Body of pancreas (tissue), 4 donors: ENCODE measurements around the gene ARHGAP1. TPM values are rescaled to one million over a fixed set of nuclear protein-coding genes. Genes with fewer than 3 reads are reported as not detected.

Experiments
- ATAC-seq: fragments of 150-250 bp; one replicate; pipeline ENCODE4 v1.9.1; 2016
- DNase-seq, 4 donors: peaks; one replicate each; pipeline ENCODE4 v3.0.0-alpha.2; 2019
- H3K27ac ChIP-seq, 4 donors: fragments of 200-600 bp; sonication (generic); 1 replicate in 3 of 4; 2 replicates in 1 of 4; pipeline versions ENCODE4 v1.5.1 to v1.6.1; 2016 to 2019; ENCODE audit warnings: mild to moderate bottlenecking in 1 of 4, mixed read lengths in 1 of 4, moderate library complexity in 1 of 4
- H3K27me3 ChIP-seq, 2 donors: fragments of 200-600 bp; sonication (generic); one replicate each; pipeline ENCODE4 v1.6.0; 2016; ENCODE audit warnings: mild to moderate bottlenecking in 1 of 2
- H3K36me3 ChIP-seq, 2 donors: fragments of 200-600 bp; sonication (generic); replicated peaks in 1 of 2; 2 replicates each; pipeline ENCODE4 v1.5.1; 2016; ENCODE audit warnings: low read depth in 2 of 2; ENCODE audit not compliant: insufficient read depth in 1 of 2
- H3K4me1 ChIP-seq: fragments of 200-600 bp; sonication (generic); one replicate; pipeline ENCODE4 v1.6.0; 2016
- H3K4me3 ChIP-seq, 2 donors: fragments of 200-600 bp; sonication (generic); 1 replicate in 1 of 2; 2 replicates in 1 of 2; pipeline ENCODE4 v1.5.1; 2016 to 2019
- H3K9me3 ChIP-seq, 3 donors: fragments of 200-600 bp; sonication (generic); 1 replicate in 2 of 3; 2 replicates in 1 of 3; pipeline ENCODE4 v1.5.1; 2016
- POLR2A ChIP-seq, 3 donors: fragments of 450-650 bp; IDR thresholded peaks; one replicate each; pipeline ENCODE4 v1.6.1; 2016; ENCODE audit warnings: antibody characterized with exemption in 3 of 3, mild to moderate bottlenecking in 2 of 3
- WGBS, 2 donors: methylation state at CpG; one replicate each; pipeline ENCODE4 v1.1.5; 2017; 5-methylcytosine and 5-hydroxymethylcytosine counted together
- intact Hi-C: fragments of 100-400 bp; cut with DNase I; formaldehyde crosslinking; loops from one replicate; pipeline ENCODE4 v1.15.1; 2023
- total RNA-seq, 2 donors: library from RNA; depleted of rRNA; stranded (reverse); fragments of >200 nt; gene quantifications; one replicate each; pipeline ENCODE4 v1.1.0, GENCODE V29; 2016
- TF ChIP-seq, protein P1 (sequence below), 7 experiments: fragments of 450-650 bp in 4 of 7; fragments of 200-600 bp in 3 of 7; sonication (generic) in 3 of 7; IDR thresholded peaks; one replicate each; pipeline ENCODE4 v1.5.1; 2016 to 2019; ENCODE audit warnings: antibody characterized with exemption in 7 of 7

ARHGAP1 gene
- total RNA-seq, 2 donors from 2014 or later: 27.8 to 43.5 TPM

GRCh38 chr11:46639197-46639839 is 61.1 kb downstream of the ARHGAP1 start:
- intact Hi-C loops: no loop called here
- Histone ChIP-seq H3K9me3 (no peaks in the 10 kb centered on the region), H3K27me3 (no peaks in the 10 kb centered on the region), H3K36me3 (peaks cover 0 to 8% of the 10 kb centered on the region in 2 donors), H3K4me1 (peaks cover 5% of the 10 kb centered on the region), H3K4me3 (no peak overlapping the region), H3K27ac (peak overlapping the region in 1 of 4 donors; percentile 47)
- DNase-seq (no peak), ATAC-seq (no peak)
- no peak for TF ChIP-seq POLR2A (IDR thresholded peaks at IDR 0.05)
- TF ChIP-seq, protein P1, sequence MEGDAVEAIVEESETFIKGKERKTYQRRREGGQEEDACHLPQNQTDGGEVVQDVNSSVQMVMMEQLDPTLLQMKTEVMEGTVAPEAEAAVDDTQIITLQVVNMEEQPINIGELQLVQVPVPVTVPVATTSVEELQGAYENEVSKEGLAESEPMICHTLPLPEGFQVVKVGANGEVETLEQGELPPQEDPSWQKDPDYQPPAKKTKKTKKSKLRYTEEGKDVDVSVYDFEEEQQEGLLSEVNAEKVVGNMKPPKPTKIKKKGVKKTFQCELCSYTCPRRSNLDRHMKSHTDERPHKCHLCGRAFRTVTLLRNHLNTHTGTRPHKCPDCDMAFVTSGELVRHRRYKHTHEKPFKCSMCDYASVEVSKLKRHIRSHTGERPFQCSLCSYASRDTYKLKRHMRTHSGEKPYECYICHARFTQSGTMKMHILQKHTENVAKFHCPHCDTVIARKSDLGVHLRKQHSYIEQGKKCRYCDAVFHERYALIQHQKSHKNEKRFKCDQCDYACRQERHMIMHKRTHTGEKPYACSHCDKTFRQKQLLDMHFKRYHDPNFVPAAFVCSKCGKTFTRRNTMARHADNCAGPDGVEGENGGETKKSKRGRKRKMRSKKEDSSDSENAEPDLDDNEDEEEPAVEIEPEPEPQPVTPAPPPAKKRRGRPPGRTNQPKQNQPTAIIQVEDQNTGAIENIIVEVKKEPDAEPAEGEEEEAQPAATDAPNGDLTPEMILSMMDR (IDR thresholded peaks at IDR 0.05): no peak
- 84 to 97% methylated on average over 7 of the region's 7 CpGs for WGBS, 2 donors

- Histone ChIP-seq H3K27me3 (no peaks in the 10 kb centered on the region), H3K4me1 (peaks cover 5% of the 10 kb centered on the region), H3K9me3 (no peaks in the 10 kb centered on the region), H3K4me3 (no peak overlapping the region), H3K27ac (no peak overlapping the region), H3K36me3 (peaks cover 0 to 6% of the 10 kb centered on the region in 2 donors)
- intact Hi-C loops: no loop called here
- TF ChIP-seq, protein P1 (IDR thresholded peaks at IDR 0.05): no peak
- no peak for TF ChIP-seq POLR2A (IDR thresholded peaks at IDR 0.05)
- 88 to 92% methylated on average over 5 of the region's 5 CpGs for WGBS, 2 donors
- DNase-seq (no peak), ATAC-seq (no peak)
Observed at GRCh38 chr11:46637546-46637945, 62.9 kb downstream of the ARHGAP1 start.

DNA sequence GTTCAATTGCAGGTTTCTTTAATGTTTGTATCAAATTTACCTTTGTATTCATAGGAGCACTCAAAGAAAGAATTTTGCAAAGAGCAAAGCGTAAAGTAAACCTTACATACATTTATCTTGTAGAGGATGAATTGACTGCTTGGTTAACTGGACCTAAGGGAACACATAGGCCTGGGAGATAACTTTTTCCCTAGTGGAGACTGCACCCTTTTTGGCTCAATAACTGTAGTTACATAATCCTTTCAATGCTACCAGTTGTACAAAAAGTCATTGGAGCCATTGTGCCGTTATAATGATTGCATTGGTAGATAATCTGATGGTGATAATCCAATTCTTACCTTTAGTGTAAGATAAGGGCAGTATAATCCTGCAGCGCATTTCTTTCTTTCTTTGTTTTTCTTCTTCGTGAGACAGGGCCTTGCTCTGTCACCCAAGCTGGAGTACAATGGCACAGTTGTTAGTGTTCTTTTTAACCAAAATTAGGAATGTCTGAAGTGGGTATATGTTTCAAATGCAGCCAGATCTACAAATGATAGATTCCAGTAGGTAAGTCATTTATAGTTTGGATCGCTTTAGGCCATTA is 64.8 kb downstream of the ARHGAP1 start:
- H3K27me3 ChIP-seq: no peaks in the 10 kb centered on the region
- peaks cover 5% of the 10 kb centered on the region for H3K4me1 ChIP-seq
- H3K4me3 ChIP-seq: no peak overlapping the region
- no peaks in the 10 kb centered on the region for H3K9me3 ChIP-seq
- intact Hi-C loops: no loop called here
- WGBS, 2 donors: 86 to 87% methylated on average over 5 of the region's 5 CpGs
- H3K27ac ChIP-seq: no peak overlapping the region
- peaks cover 0 to 8% of the 10 kb centered on the region in 2 donors for H3K36me3 ChIP-seq
- TF ChIP-seq, protein P1 (IDR thresholded peaks at IDR 0.05): no peak
- no peak for TF ChIP-seq POLR2A (IDR thresholded peaks at IDR 0.05)
- DNase-seq: no peak
- ATAC-seq: no peak

GRCh38 chr11:46633291-46634217 is 66.9 kb downstream of the ARHGAP1 start:
- no peak for TF ChIP-seq POLR2A (IDR thresholded peaks at IDR 0.05)
- TF ChIP-seq, protein P1 (IDR thresholded peaks at IDR 0.05): no peak
- Histone ChIP-seq H3K4me3 (no peak overlapping the region), H3K9me3 (no peaks in the 10 kb centered on the region), H3K27ac (no peak overlapping the region), H3K27me3 (no peaks in the 10 kb centered on the region), H3K36me3 (peaks cover 0 to 9% of the 10 kb centered on the region in 2 donors), H3K4me1 (no peaks in the 10 kb centered on the region)
- intact Hi-C loops: no loop called here
- no peak for DNase-seq
- ATAC-seq: no peak
- 93 to 96% methylated on average over 22 of the region's 22 CpGs for WGBS, 2 donors
